ENCODE results near the gene KIF19.

DNA sequence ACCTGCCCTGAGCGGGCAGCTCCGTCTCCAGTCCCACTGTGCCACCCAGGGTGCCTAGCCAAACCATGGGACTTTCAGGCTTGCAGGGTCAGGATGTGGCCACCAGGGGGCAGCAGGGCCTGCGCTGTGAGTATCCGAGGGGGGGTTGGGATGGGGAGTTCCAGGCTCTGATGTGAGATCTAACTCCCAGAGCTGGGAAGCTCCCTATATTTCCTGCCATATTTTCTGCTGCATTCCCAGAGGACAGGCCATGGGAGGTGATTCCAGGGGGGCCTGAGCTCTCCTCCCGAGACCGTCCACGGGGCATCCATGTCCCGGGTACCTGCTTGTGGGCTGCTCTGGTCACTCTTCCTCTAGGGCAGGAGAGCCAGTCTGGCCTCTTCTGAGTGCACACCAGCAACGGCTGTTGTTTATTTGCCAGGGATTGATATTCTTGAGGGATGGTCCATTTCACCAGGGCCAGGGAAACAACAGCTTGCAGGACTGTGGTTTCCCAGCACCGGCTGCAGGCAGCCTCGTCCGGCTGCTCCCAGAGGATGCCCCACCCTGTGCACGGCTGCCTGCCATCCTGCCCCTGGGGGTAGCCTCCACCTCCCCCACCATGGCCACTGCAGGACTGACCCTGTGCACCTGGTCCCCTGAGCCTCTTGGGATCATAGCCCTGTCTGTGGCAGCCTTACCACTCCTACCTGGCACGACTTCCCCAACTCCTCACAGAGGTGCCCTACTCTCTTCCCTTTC, 42.5 kb downstream of the KIF19 start:
- TF ChIP-seq, protein P1, sequence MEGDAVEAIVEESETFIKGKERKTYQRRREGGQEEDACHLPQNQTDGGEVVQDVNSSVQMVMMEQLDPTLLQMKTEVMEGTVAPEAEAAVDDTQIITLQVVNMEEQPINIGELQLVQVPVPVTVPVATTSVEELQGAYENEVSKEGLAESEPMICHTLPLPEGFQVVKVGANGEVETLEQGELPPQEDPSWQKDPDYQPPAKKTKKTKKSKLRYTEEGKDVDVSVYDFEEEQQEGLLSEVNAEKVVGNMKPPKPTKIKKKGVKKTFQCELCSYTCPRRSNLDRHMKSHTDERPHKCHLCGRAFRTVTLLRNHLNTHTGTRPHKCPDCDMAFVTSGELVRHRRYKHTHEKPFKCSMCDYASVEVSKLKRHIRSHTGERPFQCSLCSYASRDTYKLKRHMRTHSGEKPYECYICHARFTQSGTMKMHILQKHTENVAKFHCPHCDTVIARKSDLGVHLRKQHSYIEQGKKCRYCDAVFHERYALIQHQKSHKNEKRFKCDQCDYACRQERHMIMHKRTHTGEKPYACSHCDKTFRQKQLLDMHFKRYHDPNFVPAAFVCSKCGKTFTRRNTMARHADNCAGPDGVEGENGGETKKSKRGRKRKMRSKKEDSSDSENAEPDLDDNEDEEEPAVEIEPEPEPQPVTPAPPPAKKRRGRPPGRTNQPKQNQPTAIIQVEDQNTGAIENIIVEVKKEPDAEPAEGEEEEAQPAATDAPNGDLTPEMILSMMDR (IDR thresholded peaks at IDR 0.05; ENCODE audit: low read length), result peak; percentile 92
- TF ChIP-seq EZH2 (optimal IDR thresholded peaks at IDR 0.05; ENCODE audit: low read depth, low read length), result no peak
- no peak for TF ChIP-seq EZH2phosphoT487 (IDR thresholded peaks at IDR 0.05; ENCODE audit: low read length)

Data from MM.1S (cell line).